Upper lobe of left lung (tissue), 6 donors: ENCODE measurements around the gene SLC6A18. TPM values are rescaled to one million over a fixed set of nuclear protein-coding genes. Genes with fewer than 3 reads are reported as not detected.

Experiments
- ATAC-seq, 2 donors: fragments of 200-7000 bp; cut with Tn5 transposase; one replicate each; pipeline ENCODE4 v1.9.1; 2022; ENCODE audit warnings: mild to moderate bottlenecking in 2 of 2, moderate library complexity in 2 of 2; ENCODE audit not compliant: low FRiP score in 2 of 2
- DNase-seq, 2 donors: peaks; one replicate each; pipeline ENCODE4 v3.0.0-alpha.2; 2019 to 2020
- H3K27ac ChIP-seq, 4 donors: fragments of 200-600 bp; sonication (generic); one replicate each; pipeline ENCODE4 v1.5.1; 2016 to 2019
- H3K27me3 ChIP-seq, 4 donors: fragments of 200-600 bp; sonication (generic); one replicate each; pipeline ENCODE4 v1.5.1; 2017 to 2019
- H3K36me3 ChIP-seq, 4 donors: fragments of 200-600 bp; sonication (generic); one replicate each; pipeline ENCODE4 v1.5.1; 2016 to 2019
- H3K4me1 ChIP-seq, 4 donors: fragments of 200-600 bp; sonication (generic); one replicate each; pipeline ENCODE4 v1.5.1; 2018 to 2019
- H3K4me3 ChIP-seq, 4 donors: fragments of 200-600 bp; sonication (generic); one replicate each; pipeline ENCODE4 v1.5.1; 2017 to 2019; ENCODE audit warnings: mild to moderate bottlenecking in 2 of 4, moderate library complexity in 1 of 4
- H3K9me3 ChIP-seq, 4 donors: fragments of 200-600 bp; sonication (generic); one replicate each; pipeline ENCODE4 v1.5.1; 2018 to 2019
- CTCF ChIP-seq, 6 experiments: fragments of 450-650 bp in 4 of 6; fragments of 200-600 bp in 2 of 6; sonication (generic) in 2 of 6; IDR thresholded peaks; one replicate each; pipeline ENCODE4 v1.5.1; 2016 to 2019; ENCODE audit warnings: antibody characterized with exemption in 6 of 6
- EP300 ChIP-seq, 4 donors: sonication (generic); formaldehyde crosslinking; IDR thresholded peaks; one replicate each; pipeline ENCODE4 v1.5.1; 2017; ENCODE audit warnings: antibody characterized with exemption in 4 of 4, control low read depth in 2 of 4
- POLR2A ChIP-seq, 4 donors: fragments of 450-650 bp; IDR thresholded peaks; one replicate each; pipeline ENCODE4 v1.5.1; 2016 to 2017; ENCODE audit warnings: antibody characterized with exemption in 4 of 4, mild to moderate bottlenecking in 2 of 4
- POLR2AphosphoS5 ChIP-seq, 2 donors: sonication (generic); formaldehyde crosslinking; IDR thresholded peaks; one replicate each; pipeline ENCODE4 v1.5.1; 2017; ENCODE audit warnings: antibody characterized with exemption in 2 of 2
- WGBS, 2 donors: methylation state at CpG; one replicate each; pipeline ENCODE4 v1.1.5; 2017 to 2018; 5-methylcytosine and 5-hydroxymethylcytosine counted together
- total RNA-seq, 6 donors: library from RNA; depleted of rRNA in 4 of 6; stranded (reverse); fragments of >200 nt in 4 of 6; gene quantifications; one replicate each; pipeline versions ENCODE4 v1.1.0 to v1.2.1, GENCODE V29; 2016 to 2021
- donor health status: DM: no; HTN: no; CAD: no; lungs with moderate emphysema.
- donor health status: DM: no; HTN: yes; CAD: no; lungs with severe emphysema.

Gene SLC6A18
- total RNA-seq, 6 donors from 2014 or later = not detected

GRCh38 chr5:1203311-1203967 lies 21.7 kb upstream of the SLC6A18 start:
- 89 to 100% methylated on average over 7 to 18 of the region's 24 CpGs for WGBS, 2 donors
- DNase-seq = peak in 1 of 2 donors; percentile 69
- TF ChIP-seq CTCF (IDR thresholded peaks at IDR 0.05) (no peak), EP300 (IDR thresholded peaks at IDR 0.05) (no peak), POLR2AphosphoS5 (IDR thresholded peaks at IDR 0.05) (no peak), POLR2A (IDR thresholded peaks at IDR 0.05) (no peak)

GRCh38 chr5:1203968-1204692 lies 21.1 kb upstream of the SLC6A18 start:
- H3K9me3 ChIP-seq = no peaks in the 10 kb centered on the region
- no peaks in the 10 kb centered on the region for H3K27me3 ChIP-seq
- peaks cover 0 to 4% (median 0%) of the 10 kb centered on the region in 4 donors for H3K4me1 ChIP-seq
- no peak for ATAC-seq
- no peak for TF ChIP-seq POLR2AphosphoS5 (IDR thresholded peaks at IDR 0.05)
- TF ChIP-seq POLR2A (IDR thresholded peaks at IDR 0.05) = no peak
- 73 to 80% methylated on average over 21 to 24 of the region's 25 CpGs for WGBS, 2 donors
- DNase-seq = peak in 1 of 2 donors; percentile 80
- H3K36me3 ChIP-seq = no peaks in the 10 kb centered on the region
- H3K4me3 ChIP-seq = no peak overlapping the region
- H3K27ac ChIP-seq = no peak overlapping the region

More at GRCh38 chr5:1203311-1203967, 21.7 kb upstream of the SLC6A18 start:
- Histone ChIP-seq H3K9me3 (no peaks in the 10 kb centered on the region), H3K36me3 (no peaks in the 10 kb centered on the region), H3K4me1 (peaks cover 0 to 4% (median 0%) of the 10 kb centered on the region in 4 donors), H3K27me3 (no peaks in the 10 kb centered on the region), H3K4me3 (no peak overlapping the region), H3K27ac (no peak overlapping the region)
- ATAC-seq = no peak

GRCh38 chr5:1204693-1205242 lies 20.4 kb upstream of the SLC6A18 start:
- 37 to 38% methylated on average over 13 to 18 of the region's 18 CpGs for WGBS, 2 donors
- no peak for ATAC-seq
- H3K27me3 ChIP-seq = no peaks in the 10 kb centered on the region

GRCh38 chr5:1205255-1206180 lies 19.7 kb upstream of the SLC6A18 start:
- 67 to 71% methylated on average over 11 of the region's 11 CpGs for WGBS, 2 donors
- H3K36me3 ChIP-seq = no peaks in the 10 kb centered on the region
- DNase-seq = peak in 1 of 2 donors; percentile 14
- TF ChIP-seq POLR2AphosphoS5 (IDR thresholded peaks at IDR 0.05) = no peak
- no peak for TF ChIP-seq CTCF (IDR thresholded peaks at IDR 0.05)
- no peak for TF ChIP-seq EP300 (IDR thresholded peaks at IDR 0.05)
- TF ChIP-seq POLR2A (IDR thresholded peaks at IDR 0.05) = no peak
- no peak overlapping the region for H3K27ac ChIP-seq
- H3K4me1 ChIP-seq = peaks cover 0 to 4% (median 0%) of the 10 kb centered on the region in 4 donors
- H3K4me3 ChIP-seq = no peak overlapping the region
- ATAC-seq = no peak
- H3K27me3 ChIP-seq = no peaks in the 10 kb centered on the region
- H3K9me3 ChIP-seq = no peaks in the 10 kb centered on the region

More at GRCh38 chr5:1204693-1205242, 20.4 kb upstream of the SLC6A18 start:
- DNase-seq = peak in 1 of 2 donors; percentile 46
- Histone ChIP-seq H3K4me3 (no peak overlapping the region), H3K9me3 (no peaks in the 10 kb centered on the region), H3K27ac (no peak overlapping the region), H3K4me1 (peaks cover 0 to 4% (median 0%) of the 10 kb centered on the region in 4 donors), H3K36me3 (no peaks in the 10 kb centered on the region)
- TF ChIP-seq POLR2AphosphoS5 (IDR thresholded peaks at IDR 0.05) = no peak

GRCh38 chr5:1206521-1207412 lies 18.4 kb upstream of the SLC6A18 start:
- DNase-seq (peak in 1 of 2 donors; percentile 82), ATAC-seq (no peak)
- Histone ChIP-seq H3K36me3 (no peaks in the 10 kb centered on the region), H3K27ac (no peak overlapping the region), H3K4me1 (peaks cover 0 to 4% (median 0%) of the 10 kb centered on the region in 4 donors), H3K4me3 (no peak overlapping the region), H3K27me3 (no peaks in the 10 kb centered on the region), H3K9me3 (no peaks in the 10 kb centered on the region)
- WGBS, 2 donors = 62 to 73% methylated on average over 23 to 48 of the region's 49 CpGs
- TF ChIP-seq CTCF (IDR thresholded peaks at IDR 0.05) (no peak), EP300 (IDR thresholded peaks at IDR 0.05) (no peak), POLR2A (IDR thresholded peaks at IDR 0.05) (no peak), POLR2AphosphoS5 (IDR thresholded peaks at IDR 0.05) (no peak)
